Activated T-cell treated with anti-CD3 and anti-CD28 coated beads, Interleukin-2, amount 50 U/mL, for 4 hours (primary cell): Measurements from ENCODE around the gene ARMC6. TPM values are rescaled to one million over a fixed set of nuclear protein-coding genes. Genes with fewer than 3 reads are reported as not detected.
A peak's percentile ranks its signal among the peaks of the same experiment; 100 is the strongest.

Experiments used
- ATAC-seq, 2 donors: fragments of 200-7000 bp; cut with Tn5 transposase; one replicate each; pipeline ENCODE4 v1.10.0; 2021
- DNase-seq: peaks from one replicate; pipeline ENCODE4 v3.0.0-alpha.2; 2020
- H3K27me3 Mint-ChIP-seq: one replicate; pipeline ENCODE4 v1.8.0; 2021; ENCODE audit warnings: low read depth, mixed read lengths
- H3K36me3 Mint-ChIP-seq: one replicate; pipeline ENCODE4 v1.8.0; 2022; ENCODE audit warnings: mixed read lengths; ENCODE audit not compliant: insufficient read depth
- H3K4me1 Mint-ChIP-seq: one replicate; pipeline ENCODE4 v1.8.0; 2021; ENCODE audit warnings: low read depth, mixed read lengths
- H3K4me3 Mint-ChIP-seq: one replicate; pipeline ENCODE4 v1.8.0; 2021; ENCODE audit warnings: mild to moderate bottlenecking, moderate library complexity, mixed read lengths
- H3K9me3 Mint-ChIP-seq: one replicate; pipeline ENCODE4 v1.8.0; 2021; ENCODE audit warnings: mixed read lengths
- total RNA-seq, 3 donors: library from RNA; stranded (reverse); gene quantifications; one replicate each; pipeline ENCODE4 v1.2.1, GENCODE V29; 2021

Gene ARMC6
- total RNA-seq, 3 donors from 2014 or later: 80.0 to 93.9 (median 80.6) TPM

GRCh38 chr19:19064811-19065745 is 31.7 kb downstream of the ARMC6 start:
- peaks cover 3% of the 10 kb centered on the region for H3K36me3 Mint-ChIP-seq
- peak overlapping the region; percentile 79 for H3K4me3 Mint-ChIP-seq
- no peaks in the 10 kb centered on the region for H3K27me3 Mint-ChIP-seq
- DNase-seq: no peak
- no peak for ATAC-seq
- H3K4me1 Mint-ChIP-seq: peaks cover 49% of the 10 kb centered on the region
- H3K9me3 Mint-ChIP-seq: no peaks in the 10 kb centered on the region

- no peaks in the 10 kb centered on the region for H3K27me3 Mint-ChIP-seq
- no peaks in the 10 kb centered on the region for H3K9me3 Mint-ChIP-seq
- H3K4me1 Mint-ChIP-seq: peaks cover 49% of the 10 kb centered on the region
- ATAC-seq (no peak), DNase-seq (no peak)
- H3K4me3 Mint-ChIP-seq: no peak overlapping the region
- peaks cover 6% of the 10 kb centered on the region for H3K36me3 Mint-ChIP-seq
These were observed 34.1 kb downstream of the ARMC6 start for GRCh38 chr19:19067276-19068072.

GRCh38 chr19:19068659-19069654 is 35.6 kb downstream of the ARMC6 start:
- no peak for DNase-seq
- Mint-ChIP-seq H3K4me1 (peaks cover 39% of the 10 kb centered on the region), H3K36me3 (peaks cover 9% of the 10 kb centered on the region), H3K9me3 (no peaks in the 10 kb centered on the region), H3K27me3 (no peaks in the 10 kb centered on the region), H3K4me3 (no peak overlapping the region)
- ATAC-seq: no peak

- H3K36me3 Mint-ChIP-seq: peaks cover 18% of the 10 kb centered on the region
- DNase-seq (no peak), ATAC-seq (no peak)
- H3K4me1 Mint-ChIP-seq: peaks cover 25% of the 10 kb centered on the region
- H3K9me3 Mint-ChIP-seq: no peaks in the 10 kb centered on the region
- no peaks in the 10 kb centered on the region for H3K27me3 Mint-ChIP-seq
- H3K4me3 Mint-ChIP-seq: no peak overlapping the region
These were observed 38.5 kb downstream of the ARMC6 start for GRCh38 chr19:19071897-19072296.

GRCh38 chr19:19074196-19074882 is 40.9 kb downstream of the ARMC6 start:
- Mint-ChIP-seq H3K36me3 (peaks cover 21% of the 10 kb centered on the region), H3K4me3 (no peak overlapping the region), H3K4me1 (peaks cover 9% of the 10 kb centered on the region)

GRCh38 chr19:19075126-19075525 is 41.7 kb downstream of the ARMC6 start:
- Mint-ChIP-seq H3K9me3 (no peaks in the 10 kb centered on the region), H3K4me3 (no peak overlapping the region), H3K27me3 (no peaks in the 10 kb centered on the region), H3K4me1 (peaks cover 7% of the 10 kb centered on the region), H3K36me3 (peaks cover 21% of the 10 kb centered on the region)
- DNase-seq (no peak), ATAC-seq (no peak)

More at GRCh38 chr19:19074196-19074882, 40.9 kb downstream of the ARMC6 start:
- ATAC-seq (no peak), DNase-seq (no peak)
- Mint-ChIP-seq H3K9me3 (no peaks in the 10 kb centered on the region), H3K27me3 (no peaks in the 10 kb centered on the region)

GRCh38 chr19:19076476-19076875 is 43.1 kb downstream of the ARMC6 start:
- ATAC-seq (no peak), DNase-seq (no peak)
- Mint-ChIP-seq H3K4me3 (no peak overlapping the region), H3K27me3 (no peaks in the 10 kb centered on the region), H3K9me3 (no peaks in the 10 kb centered on the region), H3K36me3 (peaks cover 19% of the 10 kb centered on the region), H3K4me1 (peaks cover 4% of the 10 kb centered on the region)

- Mint-ChIP-seq H3K4me3 (no peak overlapping the region), H3K9me3 (no peaks in the 10 kb centered on the region), H3K27me3 (no peaks in the 10 kb centered on the region), H3K4me1 (peaks cover 4% of the 10 kb centered on the region), H3K36me3 (peaks cover 20% of the 10 kb centered on the region)
- DNase-seq (no peak), ATAC-seq (no peak)
These were observed 43.7 kb downstream of the ARMC6 start for GRCh38 chr19:19077103-19077502.

- H3K36me3 Mint-ChIP-seq: peaks cover 17% of the 10 kb centered on the region
- DNase-seq (no peak), ATAC-seq (no peak)
- peaks cover 4% of the 10 kb centered on the region for H3K4me1 Mint-ChIP-seq
- H3K27me3 Mint-ChIP-seq: no peaks in the 10 kb centered on the region
- no peak overlapping the region for H3K4me3 Mint-ChIP-seq
- no peaks in the 10 kb centered on the region for H3K9me3 Mint-ChIP-seq
These were observed 45.4 kb downstream of the ARMC6 start for GRCh38 chr19:19078801-19079200.

GRCh38 chr19:19079571-19079970 is 46.2 kb downstream of the ARMC6 start:
- no peak overlapping the region for H3K4me3 Mint-ChIP-seq
- ATAC-seq: no peak
- no peaks in the 10 kb centered on the region for H3K9me3 Mint-ChIP-seq
- peaks cover 4% of the 10 kb centered on the region for H3K4me1 Mint-ChIP-seq
- H3K27me3 Mint-ChIP-seq: no peaks in the 10 kb centered on the region
- no peak for DNase-seq
- H3K36me3 Mint-ChIP-seq: peaks cover 19% of the 10 kb centered on the region

- no peak for DNase-seq
- Mint-ChIP-seq H3K36me3 (peaks cover 11% of the 10 kb centered on the region), H3K27me3 (no peaks in the 10 kb centered on the region), H3K4me3 (no peak overlapping the region), H3K4me1 (peaks cover 3% of the 10 kb centered on the region), H3K9me3 (no peaks in the 10 kb centered on the region)
- ATAC-seq: no peak
These were observed 48.3 kb downstream of the ARMC6 start for GRCh38 chr19:19081642-19082151.

- no peak for ATAC-seq
- Mint-ChIP-seq H3K4me1 (peaks cover 3% of the 10 kb centered on the region), H3K27me3 (no peaks in the 10 kb centered on the region), H3K4me3 (no peak overlapping the region), H3K9me3 (no peaks in the 10 kb centered on the region), H3K36me3 (peaks cover 4% of the 10 kb centered on the region)
- DNase-seq: no peak
These were observed 50.2 kb downstream of the ARMC6 start for GRCh38 chr19:19083413-19084178.
